ENCODE data around the gene TNF.

The TNF gene

DNA sequence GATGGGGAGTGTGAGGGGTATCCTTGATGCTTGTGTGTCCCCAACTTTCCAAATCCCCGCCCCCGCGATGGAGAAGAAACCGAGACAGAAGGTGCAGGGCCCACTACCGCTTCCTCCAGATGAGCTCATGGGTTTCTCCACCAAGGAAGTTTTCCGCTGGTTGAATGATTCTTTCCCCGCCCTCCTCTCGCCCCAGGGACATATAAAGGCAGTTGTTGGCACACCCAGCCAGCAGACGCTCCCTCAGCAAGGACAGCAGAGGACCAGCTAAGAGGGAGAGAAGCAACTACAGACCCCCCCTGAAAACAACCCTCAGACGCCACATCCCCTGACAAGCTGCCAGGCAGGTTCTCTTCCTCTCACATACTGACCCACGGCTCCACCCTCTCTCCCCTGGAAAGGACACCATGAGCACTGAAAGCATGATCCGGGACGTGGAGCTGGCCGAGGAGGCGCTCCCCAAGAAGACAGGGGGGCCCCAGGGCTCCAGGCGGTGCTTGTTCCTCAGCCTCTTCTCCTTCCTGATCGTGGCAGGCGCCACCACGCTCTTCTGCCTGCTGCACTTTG is at the start of gene TNF:
Gene TNF, plus strand, starts transcription at position 231 of the 567 bp plus-strand sequence. Its CDS starts 177 bp downstream, at position 408.
- Histone ChIP-seq H3K9ac (ENCODE audit: low read length in 5 of 5) (peak within 1 kb of the TSS; percentile 26 to 68 (median 49)), H3K27me3 (ENCODE audit: control insufficient read depth in 5 of 5, insufficient read depth in 4 of 5, low read length in 5 of 5) (peaks cover 0 to 4% (median 0%) of the 10 kb centered on the region in 5 donors), H3K4me1 (ENCODE audit: control insufficient read depth in 5 of 5, insufficient read depth in 5 of 5, low read length in 5 of 5) (peaks cover 0 to 28% (median 12%) of the 10 kb centered on the region in 5 donors), H3K4me3 (ENCODE audit: low read depth in 1 of 5, low read length in 5 of 5) (peak within 1 kb of the TSS; percentile 33 to 62 (median 56)), H3K27ac (ENCODE audit: low read depth, low read length) (peak within 1 kb of the TSS; percentile 10), H3K9me3 (ENCODE audit: control insufficient read depth in 5 of 5, low read length in 5 of 5) (no peaks in the 10 kb centered on the region), H3K36me3 (ENCODE audit: control insufficient read depth in 5 of 5, insufficient read depth in 5 of 5, low read length in 5 of 5) (peaks cover 0 to 4% (median 0%) of the 10 kb centered on the region in 5 donors)

DNA sequence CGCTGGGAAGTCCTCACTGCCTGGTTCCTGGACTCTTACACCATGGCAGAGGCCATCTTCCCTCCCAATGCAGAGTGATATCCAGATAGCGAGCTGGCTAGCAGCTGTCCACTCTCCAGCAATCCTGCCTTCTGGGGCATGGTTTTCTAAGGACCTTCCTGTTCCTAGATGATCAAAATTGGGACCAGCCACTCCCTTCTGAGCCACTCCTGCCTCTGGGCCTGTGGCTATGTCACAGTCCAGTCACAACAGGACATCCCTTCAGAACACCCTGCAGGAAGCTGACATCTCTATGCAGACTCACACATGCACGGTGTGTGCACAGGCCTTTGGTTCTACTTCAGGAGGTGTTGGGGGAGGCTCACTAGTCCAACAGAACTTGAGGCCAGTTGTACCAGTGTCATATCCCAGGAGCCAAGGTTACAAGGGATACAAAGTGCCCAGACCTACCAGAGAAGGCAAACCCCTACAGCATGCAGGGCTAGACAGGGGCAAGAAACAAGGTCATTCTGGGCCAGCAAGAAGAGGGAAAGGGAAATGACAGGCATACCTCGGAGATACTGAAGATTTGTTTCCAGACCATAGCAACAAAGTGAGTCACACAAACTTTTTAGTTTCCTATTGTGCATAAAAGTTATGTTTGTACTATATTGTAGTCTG is 49.3 kb upstream of the TNF start:
- Histone ChIP-seq H3K9me3 (ENCODE audit: control insufficient read depth in 5 of 5, low read length in 5 of 5) (no peaks in the 10 kb centered on the region), H3K4me1 (ENCODE audit: control insufficient read depth in 5 of 5, insufficient read depth in 5 of 5, low read length in 5 of 5) (no peaks in the 10 kb centered on the region), H3K9ac (ENCODE audit: low read length in 5 of 5) (no peak overlapping the region), H3K36me3 (ENCODE audit: control insufficient read depth in 5 of 5, insufficient read depth in 5 of 5, low read length in 5 of 5) (peaks cover 0 to 18% (median 16%) of the 10 kb centered on the region in 5 donors), H3K4me3 (ENCODE audit: low read depth in 1 of 5, low read length in 5 of 5) (no peak overlapping the region), H3K27me3 (ENCODE audit: control insufficient read depth in 5 of 5, insufficient read depth in 4 of 5, low read length in 5 of 5) (no peaks in the 10 kb centered on the region), H3K27ac (ENCODE audit: low read depth, low read length) (no peak overlapping the region)

DNA sequence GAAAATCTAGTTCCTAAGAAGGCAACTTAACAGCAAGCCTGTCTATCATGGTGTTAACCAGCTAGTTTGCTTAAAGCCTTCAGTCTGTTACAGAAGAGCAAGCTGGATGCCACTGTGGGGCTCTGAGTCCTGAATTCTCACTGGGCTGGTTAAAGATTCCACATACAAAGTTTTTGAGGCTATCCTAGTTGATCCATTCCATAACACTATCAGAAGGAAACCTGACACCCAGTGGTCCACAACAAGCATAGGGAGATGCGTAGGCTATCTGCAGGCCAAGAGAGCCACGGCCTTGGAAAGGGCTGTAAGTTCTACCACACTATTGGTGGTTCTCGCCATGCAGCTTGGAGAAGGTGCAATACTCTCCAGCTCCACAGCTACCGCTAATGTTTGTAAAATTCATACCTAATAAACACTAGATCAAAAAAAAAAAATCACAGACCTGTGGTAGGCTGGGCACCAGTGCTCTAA is 47.0 kb upstream of the TNF start:
- Histone ChIP-seq H3K9me3 (ENCODE audit: control insufficient read depth in 5 of 5, low read length in 5 of 5) (no peaks in the 10 kb centered on the region), H3K9ac (ENCODE audit: low read length in 5 of 5) (no peak overlapping the region), H3K27ac (ENCODE audit: low read depth, low read length) (no peak overlapping the region), H3K36me3 (ENCODE audit: control insufficient read depth in 5 of 5, insufficient read depth in 5 of 5, low read length in 5 of 5) (peaks cover 5 to 39% (median 35%) of the 10 kb centered on the region in 5 donors), H3K27me3 (ENCODE audit: control insufficient read depth in 5 of 5, insufficient read depth in 4 of 5, low read length in 5 of 5) (no peaks in the 10 kb centered on the region), H3K4me1 (ENCODE audit: control insufficient read depth in 5 of 5, insufficient read depth in 5 of 5, low read length in 5 of 5) (no peaks in the 10 kb centered on the region), H3K4me3 (ENCODE audit: low read depth in 1 of 5, low read length in 5 of 5) (no peak overlapping the region)

DNA sequence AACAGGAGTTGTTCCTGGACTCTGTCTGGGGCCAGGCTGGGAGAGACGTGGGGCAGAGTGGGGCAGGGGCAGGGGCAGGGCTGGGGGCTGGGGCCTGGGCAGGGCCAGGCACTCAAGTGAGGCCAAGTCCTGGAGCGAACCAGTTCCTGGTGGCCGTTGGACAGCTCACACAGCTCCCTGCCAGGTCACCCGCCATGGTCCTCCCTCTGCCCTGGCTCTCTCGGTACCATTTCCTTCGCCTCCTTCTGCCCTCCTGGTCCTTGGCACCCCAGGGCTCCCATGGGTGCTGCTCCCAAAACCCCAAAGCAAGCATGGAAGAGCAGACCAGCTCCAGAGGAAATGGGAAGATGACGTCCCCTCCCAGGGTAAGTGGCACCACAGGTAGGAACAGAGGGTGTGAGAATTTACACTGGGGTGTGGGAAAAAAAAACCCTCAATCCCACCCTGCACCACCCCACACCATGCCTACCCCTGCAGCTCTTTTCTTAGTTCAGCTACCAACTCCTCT is 46.5 kb upstream of the TNF start, which contains the start of gene MCCD1:
Gene MCCD1, plus strand, starts transcription at position 142 of the 508 bp plus-strand sequence. Its CDS starts 53 bp downstream, at position 195.
- Histone ChIP-seq H3K4me3 (ENCODE audit: low read depth in 1 of 5, low read length in 5 of 5) (no peak within 1 kb of the TSS), H3K9ac (ENCODE audit: low read length in 5 of 5) (no peak within 1 kb of the TSS), H3K4me1 (ENCODE audit: control insufficient read depth in 5 of 5, insufficient read depth in 5 of 5, low read length in 5 of 5) (no peaks in the 10 kb centered on the region), H3K36me3 (ENCODE audit: control insufficient read depth in 5 of 5, insufficient read depth in 5 of 5, low read length in 5 of 5) (peaks cover 6 to 44% (median 40%) of the 10 kb centered on the region in 5 donors), H3K27me3 (ENCODE audit: control insufficient read depth in 5 of 5, insufficient read depth in 4 of 5, low read length in 5 of 5) (no peaks in the 10 kb centered on the region), H3K27ac (ENCODE audit: low read depth, low read length) (no peak within 1 kb of the TSS), H3K9me3 (ENCODE audit: control insufficient read depth in 5 of 5, low read length in 5 of 5) (no peaks in the 10 kb centered on the region)

DNA sequence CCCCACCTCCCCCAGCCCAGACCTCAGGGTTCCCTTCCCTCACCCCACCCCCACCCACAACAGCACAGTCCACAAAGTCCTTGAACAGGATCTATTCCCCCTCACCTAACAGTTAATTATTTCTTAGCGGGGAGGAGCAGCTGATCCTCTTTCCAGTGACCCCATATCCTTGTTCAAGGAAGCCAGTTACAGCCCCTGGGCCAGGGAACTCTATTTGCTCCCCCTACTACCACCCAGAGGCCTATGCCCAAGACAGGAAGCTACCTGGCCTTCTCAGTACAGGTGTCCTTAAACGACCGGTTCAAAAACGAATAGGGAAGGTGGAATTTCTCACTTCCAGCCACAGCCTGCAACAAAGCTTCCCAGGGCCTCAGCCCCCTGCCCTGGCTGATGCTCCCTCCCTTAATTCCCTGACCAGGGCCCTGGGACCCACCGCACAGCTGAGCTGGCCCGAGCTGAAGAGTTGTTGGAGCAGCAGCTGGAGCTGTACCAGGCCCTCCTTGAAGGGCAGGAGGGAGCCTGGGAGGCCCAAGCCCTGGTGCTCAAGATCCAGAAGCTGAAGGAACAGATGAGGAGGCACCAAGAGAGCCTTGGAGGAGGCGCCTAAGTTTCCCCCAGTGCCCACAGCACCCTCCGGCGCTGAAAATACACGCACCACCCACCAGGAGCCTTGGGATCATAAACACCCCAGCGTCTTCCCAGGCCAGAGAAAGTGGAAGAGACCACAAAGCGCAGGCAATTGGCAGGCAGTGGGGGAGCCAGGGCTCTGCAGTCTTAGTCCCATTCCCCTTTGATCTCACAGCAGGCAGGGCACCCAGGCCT is 45.8 kb upstream of the TNF start:
- Histone ChIP-seq H3K9ac (ENCODE audit: low read length in 5 of 5) (no peak overlapping the region), H3K27ac (ENCODE audit: low read depth, low read length) (no peak overlapping the region), H3K4me3 (ENCODE audit: low read depth in 1 of 5, low read length in 5 of 5) (no peak overlapping the region), H3K4me1 (ENCODE audit: control insufficient read depth in 5 of 5, insufficient read depth in 5 of 5, low read length in 5 of 5) (no peaks in the 10 kb centered on the region), H3K9me3 (ENCODE audit: control insufficient read depth in 5 of 5, low read length in 5 of 5) (no peaks in the 10 kb centered on the region), H3K27me3 (ENCODE audit: control insufficient read depth in 5 of 5, insufficient read depth in 4 of 5, low read length in 5 of 5) (no peaks in the 10 kb centered on the region), H3K36me3 (ENCODE audit: control insufficient read depth in 5 of 5, insufficient read depth in 5 of 5, low read length in 5 of 5) (peaks cover 6 to 51% (median 47%) of the 10 kb centered on the region in 5 donors)

DNA sequence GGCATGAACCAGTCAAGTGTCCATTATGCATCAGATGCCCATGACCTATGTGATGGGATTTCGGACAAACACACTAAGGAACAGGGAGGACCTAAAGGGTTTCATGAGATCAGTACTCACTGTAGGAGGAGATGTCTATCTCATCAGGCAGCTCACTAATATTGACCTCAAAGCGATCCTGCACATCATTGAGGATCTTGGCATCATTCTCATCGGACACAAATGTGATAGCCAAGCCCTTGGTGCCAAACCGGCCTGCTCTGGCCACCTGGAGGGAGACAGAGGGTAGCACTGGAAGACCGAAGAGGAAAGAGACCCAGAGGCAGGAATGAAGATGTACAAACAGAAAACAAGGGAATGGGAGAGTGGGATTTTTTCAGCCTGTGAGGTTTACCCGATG is 44.7 kb upstream of the TNF start:
- Histone ChIP-seq H3K9ac (ENCODE audit: low read length in 5 of 5) (no peak overlapping the region), H3K27me3 (ENCODE audit: control insufficient read depth in 5 of 5, insufficient read depth in 4 of 5, low read length in 5 of 5) (no peaks in the 10 kb centered on the region), H3K9me3 (ENCODE audit: control insufficient read depth in 5 of 5, low read length in 5 of 5) (no peaks in the 10 kb centered on the region), H3K27ac (ENCODE audit: low read depth, low read length) (no peak overlapping the region), H3K36me3 (ENCODE audit: control insufficient read depth in 5 of 5, insufficient read depth in 5 of 5, low read length in 5 of 5) (peaks cover 9 to 62% (median 58%) of the 10 kb centered on the region in 5 donors), H3K4me3 (ENCODE audit: low read depth in 1 of 5, low read length in 5 of 5) (no peak overlapping the region), H3K4me1 (ENCODE audit: control insufficient read depth in 5 of 5, insufficient read depth in 5 of 5, low read length in 5 of 5) (no peaks in the 10 kb centered on the region)

DNA sequence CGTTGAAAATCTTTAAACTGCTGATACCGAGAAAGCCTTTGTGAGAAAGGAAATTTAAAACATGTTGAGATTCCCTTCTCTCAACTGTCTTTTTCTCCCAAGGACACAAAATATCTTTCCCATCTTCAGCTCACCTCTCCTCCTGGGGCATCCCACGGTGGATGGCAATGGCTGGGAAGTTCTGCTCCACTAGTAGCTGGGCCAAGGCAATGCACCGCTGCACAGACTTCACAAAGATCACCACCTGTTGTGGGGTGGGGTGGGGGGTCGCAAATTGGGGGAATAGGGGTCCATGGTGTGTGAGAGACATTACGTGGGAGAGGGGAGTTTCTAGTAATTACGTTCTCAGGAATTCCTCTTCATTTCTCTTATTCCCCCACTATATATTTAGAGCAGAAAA is 44.2 kb upstream of the TNF start:
- H3K27ac ChIP-seq (ENCODE audit: low read depth, low read length) = no peak overlapping the region
- H3K36me3 ChIP-seq (ENCODE audit: control insufficient read depth in 5 of 5, insufficient read depth in 5 of 5, low read length in 5 of 5) = peaks cover 14 to 67% (median 63%) of the 10 kb centered on the region in 5 donors
- H3K4me1 ChIP-seq (ENCODE audit: control insufficient read depth in 5 of 5, insufficient read depth in 5 of 5, low read length in 5 of 5) = no peaks in the 10 kb centered on the region
- H3K9me3 ChIP-seq (ENCODE audit: control insufficient read depth in 5 of 5, low read length in 5 of 5) = no peaks in the 10 kb centered on the region
- H3K4me3 ChIP-seq (ENCODE audit: low read depth in 1 of 5, low read length in 5 of 5) = no peak overlapping the region
- H3K9ac ChIP-seq (ENCODE audit: low read length in 5 of 5) = no peak overlapping the region
- no peaks in the 10 kb centered on the region for H3K27me3 ChIP-seq (ENCODE audit: control insufficient read depth in 5 of 5, insufficient read depth in 4 of 5, low read length in 5 of 5)

DNA sequence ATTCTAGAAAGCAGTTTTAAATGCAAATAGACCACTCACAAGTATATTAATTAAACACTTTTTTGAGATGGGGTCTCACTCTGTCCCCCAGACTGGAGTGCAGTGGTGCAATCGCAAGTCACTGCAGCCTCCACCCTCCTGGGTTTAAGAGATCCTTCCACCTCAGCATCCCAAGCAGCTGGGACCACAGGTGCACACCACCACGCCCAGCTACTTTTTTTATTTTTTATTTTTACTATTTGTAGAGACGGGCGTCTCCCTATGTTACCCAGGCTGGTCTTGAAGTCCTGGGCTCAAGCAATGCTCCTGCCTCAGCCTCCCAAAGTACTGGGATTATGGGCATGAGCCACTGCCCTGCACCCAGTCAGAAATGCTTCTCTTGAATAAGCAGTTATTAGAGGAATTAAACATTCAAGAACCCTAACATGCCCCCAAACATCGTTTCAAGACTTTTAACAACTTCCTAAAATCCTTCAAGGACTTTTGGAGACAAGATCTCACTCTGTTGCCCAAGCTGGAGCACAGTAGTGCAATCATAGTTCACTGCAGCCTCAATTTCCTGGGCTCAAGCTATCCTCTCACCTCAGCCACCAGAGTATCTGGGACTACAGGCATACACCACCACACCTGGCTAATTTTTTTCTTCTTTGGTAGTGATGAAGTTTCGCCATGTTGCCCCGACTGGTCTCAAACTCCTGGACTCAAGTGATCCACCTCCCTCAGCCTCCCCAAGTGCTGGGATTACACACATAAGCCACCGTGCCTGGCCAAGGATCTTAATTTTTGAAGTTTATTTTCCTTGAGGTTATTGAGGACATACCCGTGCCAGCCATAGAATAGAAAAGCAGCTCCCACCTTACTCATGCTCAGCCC is 43.4 kb upstream of the TNF start:
- H3K9me3 ChIP-seq (ENCODE audit: control insufficient read depth in 5 of 5, low read length in 5 of 5) = no peaks in the 10 kb centered on the region
- H3K9ac ChIP-seq (ENCODE audit: low read length in 5 of 5) = no peak overlapping the region
- peaks cover 19 to 75% (median 71%) of the 10 kb centered on the region in 5 donors for H3K36me3 ChIP-seq (ENCODE audit: control insufficient read depth in 5 of 5, insufficient read depth in 5 of 5, low read length in 5 of 5)
- no peak overlapping the region for H3K27ac ChIP-seq (ENCODE audit: low read depth, low read length)
- no peak overlapping the region for H3K4me3 ChIP-seq (ENCODE audit: low read depth in 1 of 5, low read length in 5 of 5)
- H3K4me1 ChIP-seq (ENCODE audit: control insufficient read depth in 5 of 5, insufficient read depth in 5 of 5, low read length in 5 of 5) = no peaks in the 10 kb centered on the region
- H3K27me3 ChIP-seq (ENCODE audit: control insufficient read depth in 5 of 5, insufficient read depth in 4 of 5, low read length in 5 of 5) = no peaks in the 10 kb centered on the region

DNA sequence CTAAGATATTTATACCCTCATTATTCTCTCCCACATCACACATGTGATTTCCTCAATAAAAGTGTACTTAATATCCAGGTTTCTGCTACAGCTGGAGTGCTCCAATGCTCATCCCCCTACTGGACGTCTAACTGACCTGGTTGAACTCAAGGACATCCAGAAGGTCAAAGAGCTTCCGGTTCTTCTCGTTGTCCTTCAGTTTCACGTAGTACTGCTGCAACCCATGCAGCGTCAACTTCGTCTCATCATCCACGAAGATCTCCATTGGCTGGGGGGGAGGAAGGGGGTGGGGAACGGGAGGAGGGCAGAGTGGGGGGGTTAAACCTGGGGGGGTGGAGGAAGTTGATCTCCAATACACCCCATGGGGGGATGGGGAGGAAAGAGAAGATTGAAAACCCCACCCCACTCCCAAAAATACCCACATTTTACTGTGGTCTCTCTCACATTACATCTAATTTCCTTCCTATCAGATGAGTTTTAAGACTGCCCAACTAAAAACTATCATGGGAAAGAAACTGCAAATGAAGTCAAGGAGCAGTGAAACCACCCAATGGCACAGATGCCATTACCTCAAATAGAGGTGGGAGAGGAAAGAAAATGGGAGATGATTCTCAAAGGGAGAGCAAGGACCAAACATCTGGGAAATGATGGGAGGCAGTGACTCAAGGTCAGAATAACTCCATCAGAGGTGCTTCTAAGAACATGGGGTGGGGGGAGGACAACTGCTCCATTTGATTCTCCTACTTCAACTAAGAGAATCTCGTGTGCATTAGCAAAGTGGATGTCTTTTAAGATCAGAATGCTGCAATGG is 42.5 kb upstream of the TNF start:
- Histone ChIP-seq H3K27me3 (ENCODE audit: control insufficient read depth in 5 of 5, insufficient read depth in 4 of 5, low read length in 5 of 5) (no peaks in the 10 kb centered on the region), H3K27ac (ENCODE audit: low read depth, low read length) (no peak overlapping the region), H3K4me3 (ENCODE audit: low read depth in 1 of 5, low read length in 5 of 5) (no peak overlapping the region), H3K36me3 (ENCODE audit: control insufficient read depth in 5 of 5, insufficient read depth in 5 of 5, low read length in 5 of 5) (peaks cover 19 to 81% (median 79%) of the 10 kb centered on the region in 5 donors), H3K9me3 (ENCODE audit: control insufficient read depth in 5 of 5, low read length in 5 of 5) (no peaks in the 10 kb centered on the region), H3K4me1 (ENCODE audit: control insufficient read depth in 5 of 5, insufficient read depth in 5 of 5, low read length in 5 of 5) (no peaks in the 10 kb centered on the region), H3K9ac (ENCODE audit: low read length in 5 of 5) (no peak overlapping the region)

Measured in subcutaneous abdominal adipose tissue (tissue), 5 donors.